ENCODE data around the gene TXNDC5. TPM values are rescaled to one million over a fixed set of nuclear protein-coding genes. Genes with fewer than 3 reads are reported as not detected.

TXNDC5 gene
- total RNA-seq, 1 experiment from 2014 or later: 162 TPM

DNA sequence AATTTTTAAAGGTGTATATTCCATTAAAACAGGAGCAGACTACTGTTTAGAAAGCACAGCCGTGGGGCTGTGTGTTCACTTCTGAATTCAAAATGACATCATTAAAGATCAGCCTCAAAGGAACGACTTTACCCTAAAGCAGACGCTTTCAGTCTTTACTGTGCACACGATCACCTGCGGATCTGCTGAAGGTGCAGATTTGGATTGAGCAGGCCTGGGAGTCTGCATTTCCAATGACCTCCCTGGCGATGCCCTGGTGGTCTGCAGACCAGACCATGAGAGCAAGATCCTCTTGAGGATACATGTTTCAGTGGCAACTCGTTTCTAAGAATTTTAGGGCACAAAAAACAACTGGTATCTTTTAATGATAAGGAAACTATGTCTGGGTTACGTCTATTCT, 27.2 kb downstream of the TXNDC5 start:
- H4K20me1 ChIP-seq (ENCODE audit: insufficient read depth): no peaks in the 10 kb centered on the region
- no peak overlapping the region for H3K4me2 ChIP-seq (ENCODE audit: low read length)
- H3K79me2 ChIP-seq (ENCODE audit: insufficient read depth, low read length): peaks cover 4% of the 10 kb centered on the region; the same call in 1 of the 2 replicates
- no peak overlapping the region for H2AFZ ChIP-seq (ENCODE audit: low read depth, low read length, poor library complexity, severe bottlenecking)
- no peaks in the 10 kb centered on the region for H3K27me3 ChIP-seq (ENCODE audit: insufficient read depth, low read length)
- RAD21 ChIA-PET (ENCODE audit: low non-redundant PET in 1 of 2, low total read pairs in 2 of 2, uncharacterized antibody in 2 of 2, unreplicated experiment in 2 of 2): no interaction called here
- H3K9ac ChIP-seq (ENCODE audit: low read length): no peak overlapping the region
- H3K36me3 ChIP-seq (ENCODE audit: control insufficient read depth in 1 of 2, insufficient read depth in 2 of 2, low read length in 2 of 2): peaks cover 51 to 64% of the 10 kb centered on the region in 2 experiments
- CTCF ChIA-PET: no interaction called here
- no peaks in the 10 kb centered on the region for H3K9me2 ChIP-seq (ENCODE audit: insufficient read depth)
- no TSS peak for BruUV-seq (replicated peaks)
- no peak for TF ChIP-seq SP1 (IDR thresholded peaks at IDR 0.05; ENCODE audit: low read depth)
- TF ChIP-seq ZFX (IDR thresholded peaks at IDR 0.05): no peak
- no peak for TF ChIP-seq JUND (IDR thresholded peaks at IDR 0.05)
- no peak for TF ChIP-seq SIN3A (IDR thresholded peaks at IDR 0.05; ENCODE audit: low read depth)
- no peak for TF ChIP-seq POLR2A (IDR thresholded peaks at IDR 0.05; ENCODE audit: borderline replicate concordance, extremely low read depth, insufficient read depth, insufficient read length)
- TF ChIP-seq, protein P1, sequence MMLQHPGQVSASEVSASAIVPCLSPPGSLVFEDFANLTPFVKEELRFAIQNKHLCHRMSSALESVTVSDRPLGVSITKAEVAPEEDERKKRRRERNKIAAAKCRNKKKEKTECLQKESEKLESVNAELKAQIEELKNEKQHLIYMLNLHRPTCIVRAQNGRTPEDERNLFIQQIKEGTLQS (IDR thresholded peaks at IDR 0.05): no peak
- no peak for TF ChIP-seq POLR2AphosphoS5 (IDR thresholded peaks at IDR 0.05; ENCODE audit: low read depth, low read length)
- no peak for TF ChIP-seq RAD21 (IDR thresholded peaks at IDR 0.05; ENCODE audit: low read depth)
- no peak for TF ChIP-seq CEBPB (IDR thresholded peaks at IDR 0.05; ENCODE audit: low read depth)
- TF ChIP-seq, protein P2, sequence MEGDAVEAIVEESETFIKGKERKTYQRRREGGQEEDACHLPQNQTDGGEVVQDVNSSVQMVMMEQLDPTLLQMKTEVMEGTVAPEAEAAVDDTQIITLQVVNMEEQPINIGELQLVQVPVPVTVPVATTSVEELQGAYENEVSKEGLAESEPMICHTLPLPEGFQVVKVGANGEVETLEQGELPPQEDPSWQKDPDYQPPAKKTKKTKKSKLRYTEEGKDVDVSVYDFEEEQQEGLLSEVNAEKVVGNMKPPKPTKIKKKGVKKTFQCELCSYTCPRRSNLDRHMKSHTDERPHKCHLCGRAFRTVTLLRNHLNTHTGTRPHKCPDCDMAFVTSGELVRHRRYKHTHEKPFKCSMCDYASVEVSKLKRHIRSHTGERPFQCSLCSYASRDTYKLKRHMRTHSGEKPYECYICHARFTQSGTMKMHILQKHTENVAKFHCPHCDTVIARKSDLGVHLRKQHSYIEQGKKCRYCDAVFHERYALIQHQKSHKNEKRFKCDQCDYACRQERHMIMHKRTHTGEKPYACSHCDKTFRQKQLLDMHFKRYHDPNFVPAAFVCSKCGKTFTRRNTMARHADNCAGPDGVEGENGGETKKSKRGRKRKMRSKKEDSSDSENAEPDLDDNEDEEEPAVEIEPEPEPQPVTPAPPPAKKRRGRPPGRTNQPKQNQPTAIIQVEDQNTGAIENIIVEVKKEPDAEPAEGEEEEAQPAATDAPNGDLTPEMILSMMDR (IDR thresholded peaks at IDR 0.05 in 2 of 3, conservative IDR thresholded peaks at IDR 0.05 in 1 of 3; ENCODE audit: borderline replicate concordance in 1 of 3, insufficient read depth in 1 of 3, low read depth in 2 of 3, low read length in 2 of 3): no peak
- no peak overlapping the region for H3K4me3 ChIP-seq (replicated peaks in 1 of 2; ENCODE audit: low read depth in 1 of 2, low read length in 2 of 2)
- no peaks in the 10 kb centered on the region for H3K9me3 ChIP-seq (ENCODE audit: control insufficient read depth in 1 of 2, insufficient read depth in 1 of 2, low read depth in 1 of 2, low read length in 2 of 2)
- H3K4me1 ChIP-seq (ENCODE audit: control insufficient read depth in 1 of 2, insufficient read depth in 2 of 2, low read length in 2 of 2): no peaks in the 10 kb centered on the region
- ATAC-seq (no peak), DNase-seq (ENCODE audit: low read depth, low spot score) (no peak)
- intact Hi-C loops (cut with micrococcal nuclease): no loop called here
- H3K27ac ChIP-seq (ENCODE audit: low read depth, low read length): no peak overlapping the region
- POLR2A ChIA-PET: no interaction called here
